ENCODE data around the gene C19orf38.
"Not testable (repeated sequence)": the region's sequence is repeated elsewhere in the genome, so short reads cannot be mapped to it uniquely, and the experiment has no call there.

The C19orf38 gene

DNA sequence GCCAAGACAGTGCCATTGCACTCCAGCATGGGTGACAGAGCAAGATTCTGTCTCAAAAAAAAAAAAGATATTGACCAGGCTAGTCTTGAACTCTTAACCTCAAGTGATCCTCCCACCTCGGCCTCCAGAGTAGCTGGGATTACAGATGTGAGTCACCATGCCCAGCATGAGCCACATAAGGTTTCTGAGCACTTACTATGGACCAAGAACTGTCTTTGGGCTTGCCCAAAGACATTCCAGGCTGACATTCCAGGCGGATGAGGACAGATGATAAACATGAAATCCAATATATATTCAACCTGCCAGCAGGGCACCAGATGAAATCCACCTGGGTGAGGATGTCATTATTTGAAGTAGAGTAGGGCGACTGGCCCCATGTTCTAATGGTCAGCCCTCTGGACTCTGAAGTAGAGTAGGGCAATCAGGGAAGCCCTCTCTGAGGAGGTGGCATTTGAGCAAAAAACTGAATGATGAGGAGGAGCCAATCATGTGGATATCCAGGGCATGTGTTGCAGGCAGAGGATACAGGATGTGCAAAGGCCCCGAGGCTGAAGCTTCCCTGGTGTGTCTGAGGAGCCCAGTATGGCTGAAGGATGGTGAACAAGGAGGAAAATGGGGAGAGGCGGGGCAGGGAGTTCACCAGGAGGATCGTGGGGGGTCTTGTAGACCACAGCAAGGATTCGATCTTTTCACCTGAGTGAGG lies 4.0 kb downstream of the C19orf38 start:
- no peak for DNase-seq (ENCODE audit: low read depth in 2 of 2)

DNA sequence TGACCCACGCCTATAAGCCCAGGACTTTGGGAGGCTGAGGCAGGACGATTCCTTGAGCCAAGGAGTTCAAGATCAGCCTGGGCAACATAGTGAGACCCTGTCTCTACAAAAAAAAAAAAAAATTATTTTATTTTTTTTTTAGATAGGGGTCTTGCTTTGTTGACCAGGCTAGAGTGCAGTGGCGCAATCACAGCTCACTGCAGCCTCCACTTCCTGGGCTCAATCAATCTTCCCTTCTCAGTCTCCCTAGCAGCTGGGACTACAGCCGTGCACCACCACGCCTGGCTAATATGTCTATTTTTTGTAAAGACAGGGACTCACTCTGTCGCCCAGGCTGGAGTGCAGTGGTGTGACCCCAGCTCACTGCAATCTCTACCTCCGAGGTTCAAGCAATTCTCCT lies 4.7 kb downstream of the C19orf38 start:
- DNase-seq (ENCODE audit: low read depth in 2 of 2), result no peak

DNA sequence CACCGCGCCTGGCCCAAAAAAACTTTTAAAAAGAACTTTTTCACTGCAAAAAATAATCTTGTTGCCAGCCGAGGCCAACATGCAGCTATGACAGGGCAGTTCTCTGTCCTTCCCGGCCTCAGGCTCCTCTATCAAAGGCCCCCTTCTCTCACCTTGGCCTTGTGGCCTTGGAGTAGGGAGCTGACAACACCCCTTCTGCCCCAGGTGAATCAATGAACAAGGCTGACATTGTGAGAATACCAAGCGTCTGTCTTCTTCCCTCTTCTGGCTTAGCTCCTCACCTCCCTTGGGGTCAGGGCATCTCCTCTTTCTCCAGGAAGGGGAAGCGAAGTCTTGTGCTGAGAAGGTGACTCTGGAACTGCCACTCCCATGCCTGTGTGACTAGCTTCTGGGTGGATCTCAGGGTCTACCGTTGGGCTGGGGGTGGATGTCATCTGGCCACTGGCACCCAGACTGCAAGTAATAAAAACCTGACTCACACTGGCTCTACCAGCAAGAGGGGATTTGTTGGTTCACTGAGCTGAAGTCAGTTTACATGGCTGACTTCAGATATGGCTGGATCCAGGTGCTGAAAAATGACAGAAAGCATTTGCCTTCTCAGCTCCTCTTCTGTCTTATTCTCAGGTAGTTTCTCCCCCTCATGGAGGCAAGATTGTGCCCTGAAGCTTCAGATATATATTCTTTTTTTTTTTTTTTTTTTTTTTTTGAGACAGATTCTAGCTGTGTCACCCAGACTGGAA lies 6.3 kb downstream of the C19orf38 start:
- no peak for DNase-seq (ENCODE audit: low read depth in 2 of 2)

DNA sequence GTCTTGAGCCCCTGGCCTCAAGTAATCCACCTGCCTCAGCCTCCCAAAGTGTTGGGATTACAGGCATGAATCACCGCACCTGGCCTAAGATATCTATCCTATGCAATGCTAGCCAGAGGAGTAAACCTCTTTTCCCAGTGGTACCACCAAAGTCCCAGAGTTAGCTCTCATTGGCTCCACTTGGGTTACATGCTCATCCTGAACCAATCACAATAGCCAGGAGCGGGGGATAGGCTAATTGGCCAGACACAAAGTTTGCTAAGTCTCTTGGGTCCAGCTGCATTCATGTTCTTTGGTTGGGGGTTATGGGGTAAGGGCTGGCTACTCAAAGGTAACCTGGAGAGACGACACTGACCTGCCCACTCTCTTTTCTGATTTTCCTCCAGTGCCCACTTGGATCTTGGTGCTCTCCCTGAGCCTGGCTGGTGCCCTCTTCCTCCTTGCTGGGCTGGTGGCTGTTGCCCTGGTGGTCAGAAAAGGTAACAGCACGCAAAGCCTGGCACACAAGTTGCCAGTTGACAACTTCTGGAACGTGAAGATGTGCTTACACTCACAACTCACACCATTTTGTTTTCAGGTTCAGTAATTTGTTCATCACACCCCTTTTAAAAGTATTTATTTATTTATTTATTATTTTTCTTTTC lies 7.8 kb downstream of the C19orf38 start:
- no peak for DNase-seq (ENCODE audit: low read depth in 2 of 2)

DNA sequence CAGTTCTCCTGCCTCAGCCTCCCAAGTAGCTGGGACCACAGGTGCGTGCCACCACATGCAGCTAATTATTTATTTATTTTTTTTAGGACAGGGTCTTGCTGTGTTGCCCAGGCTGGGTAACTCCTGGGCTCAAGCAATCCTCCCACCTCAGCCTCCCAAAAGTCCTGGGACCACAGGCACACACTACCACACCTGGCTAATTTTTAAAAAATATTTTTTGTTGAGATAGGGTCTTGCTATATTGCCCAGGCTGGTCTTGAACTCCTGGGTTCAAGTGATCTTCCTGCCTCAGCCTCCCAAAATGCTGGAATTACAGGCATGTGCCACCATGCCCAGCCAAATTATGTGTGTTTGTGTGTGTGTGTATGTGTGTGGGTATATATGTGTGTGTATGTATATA lies 8.7 kb downstream of the C19orf38 start:
- DNase-seq (ENCODE audit: low read depth in 2 of 2), result not testable (repeated sequence)

DNA sequence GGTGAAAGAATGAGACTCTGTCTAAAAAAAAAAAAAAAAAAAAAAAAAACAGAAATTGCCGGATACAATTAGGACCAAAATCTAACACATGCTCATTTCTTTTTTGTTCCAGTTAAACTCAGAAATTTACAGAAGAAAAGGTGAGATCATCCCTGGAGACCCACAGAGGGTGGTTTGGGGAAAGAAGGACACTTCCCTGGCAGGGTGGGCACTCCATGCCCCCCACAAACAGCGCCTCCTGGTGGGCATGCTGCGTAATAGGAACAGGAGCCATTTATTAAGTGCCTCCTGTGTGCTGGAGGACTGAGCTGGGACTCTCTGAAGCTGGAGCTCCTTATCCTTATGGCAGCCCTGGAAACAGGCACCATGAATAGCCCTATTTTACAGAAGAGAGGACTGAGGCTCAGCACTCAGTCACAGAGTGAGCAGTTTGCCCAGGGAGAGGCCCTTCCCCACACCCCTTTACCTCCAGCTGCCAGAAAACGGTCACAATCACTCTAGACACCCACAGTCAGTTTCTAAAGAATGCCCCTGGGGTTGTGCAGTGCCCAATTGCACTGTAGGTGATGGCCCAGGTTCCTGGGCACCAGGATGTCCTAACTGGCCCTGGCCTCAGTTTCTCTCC lies 10.1 kb downstream of the C19orf38 start:
- DNase-seq (ENCODE audit: low read depth in 2 of 2), result no peak

DNA sequence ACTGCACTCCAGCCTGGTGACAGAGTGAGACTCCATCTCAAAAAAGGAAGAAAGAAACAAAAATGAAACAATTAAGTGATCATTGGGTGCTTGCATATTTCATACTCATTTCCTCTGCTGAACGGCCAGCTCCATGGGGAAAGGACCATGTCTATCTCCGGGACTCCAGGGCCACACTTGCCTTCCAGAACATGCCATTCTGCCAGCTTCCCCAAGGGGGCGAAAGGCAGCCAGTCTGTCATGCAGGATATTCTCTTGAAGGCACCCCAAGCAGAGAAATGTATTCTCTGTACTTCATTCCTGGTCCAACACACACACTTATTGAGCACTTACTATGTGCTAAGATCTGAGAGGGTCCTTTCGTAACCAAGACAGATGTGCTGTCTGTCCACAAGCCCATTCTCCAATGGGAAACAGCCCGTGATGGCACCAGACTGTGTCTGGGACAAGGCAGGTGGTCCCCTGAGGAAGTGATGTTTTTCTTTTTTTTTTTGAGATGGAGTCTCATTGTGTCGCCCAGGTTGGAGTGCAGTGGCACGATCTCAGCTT lies 13.0 kb downstream of the C19orf38 start:
- DNase-seq (ENCODE audit: low read depth in 2 of 2), result no peak

DNA sequence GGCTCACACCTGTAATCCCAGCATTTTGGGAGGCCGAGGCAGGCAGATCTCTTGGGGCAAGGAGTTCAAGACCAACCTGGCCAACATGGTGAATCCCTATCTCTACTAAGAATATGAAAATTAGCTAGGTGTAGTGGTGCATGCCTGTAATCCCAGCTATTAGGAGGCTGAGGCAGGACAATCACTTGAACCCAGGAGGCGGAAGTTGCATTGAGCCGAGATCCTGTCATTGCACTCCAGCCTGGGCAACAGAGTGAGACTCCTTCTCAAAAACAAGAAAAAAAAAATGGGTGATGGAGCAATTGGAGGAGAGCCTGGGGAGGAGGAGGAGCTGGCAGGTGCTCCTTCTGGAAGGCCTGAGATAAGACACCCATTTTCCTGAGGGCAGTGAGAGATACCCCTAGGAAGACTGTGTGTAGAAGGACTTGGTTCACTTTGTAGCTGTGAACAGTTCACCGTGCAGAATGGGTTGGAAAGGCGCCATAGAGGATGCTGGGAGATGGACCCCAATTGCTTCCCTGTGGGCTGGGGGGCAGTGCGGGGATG lies 14.4 kb downstream of the C19orf38 start:
- DNase-seq (ENCODE audit: low read depth in 2 of 2), result no peak

DNA sequence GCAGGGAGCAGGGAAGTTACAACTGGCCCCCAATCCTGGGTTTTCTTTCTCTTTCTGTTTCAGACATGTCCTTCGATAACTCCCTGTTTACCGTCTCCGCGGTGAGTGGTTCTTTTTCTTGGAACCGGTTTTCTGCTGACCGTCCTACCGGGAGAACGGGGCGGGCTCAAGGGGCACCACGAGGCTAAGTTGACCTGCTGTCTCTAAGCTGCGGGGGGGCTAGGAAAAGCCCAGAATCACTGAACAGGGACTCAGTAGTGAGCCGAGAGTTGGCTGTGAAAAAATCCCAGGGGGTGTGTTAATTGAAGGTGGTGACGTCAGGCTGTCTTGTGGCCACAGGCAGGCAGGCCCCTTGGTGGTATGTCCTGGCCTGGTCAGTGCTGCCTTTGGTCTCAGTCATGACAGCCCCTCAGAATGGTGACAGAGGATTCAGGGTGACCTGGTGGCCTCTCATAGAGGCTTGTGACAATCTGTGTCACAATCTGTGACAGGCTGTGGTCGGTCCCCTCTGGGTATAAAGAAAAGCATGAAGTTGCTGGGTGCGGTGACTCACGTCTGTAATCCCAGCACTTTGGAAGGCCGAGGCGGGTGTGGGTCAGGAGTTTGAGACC lies 15.0 kb downstream of the C19orf38 start:
- no peak for DNase-seq (ENCODE audit: low read depth in 2 of 2)

DNA sequence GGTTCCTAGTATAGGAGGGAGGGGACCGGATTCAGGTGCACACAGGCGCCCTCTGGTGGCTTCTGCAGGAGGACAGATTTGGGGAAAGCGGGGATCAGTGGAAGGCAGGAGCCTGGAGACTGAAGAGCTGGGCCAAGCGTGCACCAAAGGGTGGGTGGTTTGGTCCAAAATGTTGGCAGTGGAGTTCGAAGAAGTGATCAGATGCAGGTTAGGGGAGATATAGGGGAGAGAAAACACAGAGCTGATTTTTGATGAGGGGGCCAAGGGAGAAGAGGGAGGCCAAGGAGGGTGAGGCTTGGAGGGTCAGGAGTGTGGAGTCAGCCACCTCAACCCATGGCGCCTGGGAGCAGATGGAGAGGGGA lies 16.3 kb downstream of the C19orf38 start:
- peak; percentile 54 to 72 for DNase-seq (ENCODE audit: low read depth in 2 of 2)

DNA sequence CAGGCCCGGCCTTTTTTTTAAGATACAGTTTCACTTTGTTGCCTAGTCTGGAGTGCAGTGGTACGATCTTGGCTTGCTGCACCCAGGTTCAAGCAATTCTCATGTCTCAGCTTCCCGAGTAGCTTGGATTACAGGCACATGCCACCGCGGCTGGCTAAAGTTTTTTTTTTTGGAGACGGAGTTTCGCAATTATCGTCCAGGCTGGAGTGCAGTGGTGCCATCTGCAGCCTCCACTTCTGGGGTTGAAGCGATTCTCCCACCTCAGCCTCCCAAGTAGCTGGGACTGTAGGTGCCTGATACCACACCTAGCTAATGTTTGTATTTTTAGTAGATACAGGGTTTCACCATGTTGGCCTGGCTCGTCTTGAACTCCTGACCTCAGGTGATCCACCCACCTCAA lies 18.3 kb downstream of the C19orf38 start:
- no peak for DNase-seq (ENCODE audit: low read depth in 2 of 2)

DNA sequence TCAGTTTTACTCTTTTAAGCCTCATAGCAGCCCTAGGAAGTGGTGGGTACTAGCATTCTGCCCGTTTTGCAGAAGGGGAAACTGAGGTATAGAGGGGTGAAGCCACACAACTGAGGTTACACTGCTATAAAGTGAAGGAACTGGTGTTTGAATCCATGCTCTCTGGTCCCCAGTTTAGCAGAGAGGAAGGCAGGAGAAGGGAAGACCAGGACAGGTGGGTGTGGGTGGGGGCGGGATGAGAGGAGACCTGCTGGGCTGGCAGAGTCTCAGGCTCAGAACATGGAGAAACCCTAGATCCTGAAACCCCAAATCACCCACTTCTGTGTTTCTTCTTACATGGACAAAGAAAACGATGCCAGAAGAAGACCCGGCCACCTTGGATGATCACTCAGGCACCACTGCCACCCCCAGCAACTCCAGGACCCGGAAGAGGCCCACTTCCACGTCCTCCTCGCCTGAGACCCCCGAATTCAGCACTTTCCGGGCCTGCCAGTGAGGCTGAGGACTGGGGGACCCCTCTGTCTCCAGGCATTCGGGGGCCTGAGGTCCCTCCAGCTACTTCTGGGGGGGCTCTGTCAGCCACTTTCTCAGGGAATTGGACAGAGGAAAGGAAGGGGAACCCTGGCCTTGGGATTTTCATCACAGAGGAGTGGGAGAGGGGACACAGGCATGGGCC lies 20.8 kb downstream of the C19orf38 start:
- DNase-seq (ENCODE audit: low read depth in 2 of 2), result no peak

DNA sequence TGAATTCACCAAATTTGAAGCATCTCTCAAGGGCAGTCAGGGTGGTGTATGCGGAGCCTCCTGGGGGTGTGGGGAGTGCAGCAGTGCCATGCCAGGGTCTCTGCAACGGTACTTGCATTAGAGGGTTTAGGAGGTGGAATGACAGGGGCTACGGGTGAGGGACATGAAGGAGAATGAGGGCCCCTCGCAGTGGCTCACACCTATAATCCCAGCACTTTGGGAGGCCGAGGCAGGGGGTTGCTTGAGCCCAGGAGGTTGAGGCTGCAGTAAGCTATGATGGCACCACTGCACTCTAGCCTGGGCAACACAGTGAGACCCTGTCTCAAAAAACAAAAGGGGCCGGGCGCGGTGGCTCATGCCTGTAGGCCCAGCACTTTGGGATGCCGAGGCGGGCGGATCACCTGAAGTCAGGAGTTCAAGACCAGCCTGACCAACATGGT lies 21.7 kb downstream of the C19orf38 start:
- not testable (repeated sequence) for DNase-seq (ENCODE audit: low read depth in 2 of 2)

DNA sequence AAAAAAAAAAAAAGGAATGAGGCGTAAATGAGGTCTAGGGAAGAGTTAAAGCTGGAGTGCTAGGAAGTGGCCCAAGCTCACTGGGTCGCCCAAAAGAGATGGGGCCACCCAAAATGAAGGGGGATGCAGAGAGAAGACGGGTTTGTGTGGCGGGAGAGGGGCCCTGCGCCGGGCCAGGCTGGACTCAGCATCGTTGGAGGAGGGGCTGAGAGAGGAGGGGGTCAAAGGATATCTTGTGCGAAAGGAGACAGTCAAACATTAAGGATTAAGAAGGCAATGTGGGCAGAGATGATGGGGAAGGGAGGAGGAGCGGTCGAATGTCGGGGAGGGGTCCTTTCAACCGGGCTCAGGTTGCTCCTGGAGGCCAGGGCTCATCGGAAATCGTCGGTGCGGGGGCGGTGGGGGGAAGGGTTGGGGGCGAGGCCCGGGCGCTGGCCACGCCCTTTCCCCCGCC lies 22.3 kb downstream of the C19orf38 start:
- no peak for DNase-seq (ENCODE audit: low read depth in 2 of 2)

DNA sequence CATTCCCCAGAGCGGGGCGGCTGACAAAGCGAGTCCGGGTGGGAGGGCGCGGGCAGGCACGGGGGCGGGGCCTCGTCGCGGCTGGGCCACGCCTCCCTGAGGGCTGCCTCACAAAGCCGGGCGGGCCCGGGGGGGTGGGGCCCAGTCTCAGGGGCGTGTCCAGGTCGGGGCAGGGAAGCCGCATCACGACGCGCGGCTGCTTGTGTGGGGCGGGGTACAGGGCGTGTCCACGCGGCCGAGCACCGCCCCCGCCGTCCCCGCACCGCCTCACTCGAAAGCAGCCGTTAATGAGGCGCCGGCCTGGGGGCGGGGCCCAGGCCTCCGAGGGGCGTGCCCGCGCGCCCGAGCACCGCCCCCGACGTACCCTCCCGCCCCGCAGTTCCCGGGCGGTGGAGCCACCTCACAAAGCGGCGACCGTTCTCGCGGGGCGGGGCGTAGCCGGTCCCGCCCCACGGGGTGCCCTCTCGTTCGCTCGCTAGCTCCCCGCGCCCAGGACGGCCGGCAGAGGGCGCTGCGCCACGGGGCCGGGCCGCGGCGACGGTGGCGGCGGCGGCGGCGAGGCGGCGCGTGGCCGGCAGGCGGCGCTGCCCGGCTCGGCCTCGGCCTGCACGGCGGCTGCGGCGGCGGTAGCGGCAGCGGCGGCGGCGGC lies 22.9 kb downstream of the C19orf38 start, which contains the start of gene CARM1:
Gene CARM1 (plus strand): TSS at position 599 of the 649 bp plus-strand sequence. CDS start 150 bp downstream, outside the sequence.
- DNase-seq (ENCODE audit: low read depth in 2 of 2), result peak; percentile 97 to 98

DNA sequence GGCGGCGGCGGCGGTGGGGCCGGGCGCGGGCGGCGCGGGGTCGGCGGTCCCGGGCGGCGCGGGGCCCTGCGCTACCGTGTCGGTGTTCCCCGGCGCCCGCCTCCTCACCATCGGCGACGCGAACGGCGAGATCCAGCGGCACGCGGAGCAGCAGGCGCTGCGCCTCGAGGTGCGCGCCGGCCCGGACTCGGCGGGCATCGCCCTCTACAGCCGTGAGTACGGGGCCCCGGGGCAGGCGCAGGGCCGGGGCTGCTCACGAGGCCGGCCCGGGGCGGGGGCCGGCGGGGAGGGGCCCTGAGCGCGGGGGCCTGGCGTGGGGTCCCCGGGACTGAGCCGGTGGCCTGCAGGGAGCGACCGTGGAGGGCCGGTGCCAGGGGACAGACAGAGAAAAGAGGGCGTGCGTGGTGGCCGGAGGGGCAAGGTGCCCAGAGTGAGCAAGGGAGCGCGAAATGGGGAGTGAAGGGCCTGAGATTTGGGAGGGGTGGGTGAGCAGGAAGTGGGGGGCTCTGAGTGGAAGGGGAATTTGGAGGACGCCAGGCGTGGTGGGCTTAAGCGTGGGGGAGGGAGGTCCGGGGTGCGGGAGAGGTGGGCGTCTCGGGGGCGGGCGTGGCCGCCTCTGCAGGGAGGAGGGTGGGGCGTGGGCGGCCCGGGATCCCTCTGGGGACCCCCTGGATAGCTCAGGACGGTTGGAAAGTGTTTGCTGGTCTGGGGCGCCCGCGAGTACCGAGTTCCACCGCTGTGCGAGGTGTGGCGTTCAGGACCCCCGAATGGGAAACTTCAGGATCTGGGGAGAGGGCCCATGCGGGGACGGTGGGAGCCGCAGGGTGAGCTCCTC lies 23.7 kb downstream of the C19orf38 start:
- no peak for DNase-seq (ENCODE audit: low read depth in 2 of 2)

DNA sequence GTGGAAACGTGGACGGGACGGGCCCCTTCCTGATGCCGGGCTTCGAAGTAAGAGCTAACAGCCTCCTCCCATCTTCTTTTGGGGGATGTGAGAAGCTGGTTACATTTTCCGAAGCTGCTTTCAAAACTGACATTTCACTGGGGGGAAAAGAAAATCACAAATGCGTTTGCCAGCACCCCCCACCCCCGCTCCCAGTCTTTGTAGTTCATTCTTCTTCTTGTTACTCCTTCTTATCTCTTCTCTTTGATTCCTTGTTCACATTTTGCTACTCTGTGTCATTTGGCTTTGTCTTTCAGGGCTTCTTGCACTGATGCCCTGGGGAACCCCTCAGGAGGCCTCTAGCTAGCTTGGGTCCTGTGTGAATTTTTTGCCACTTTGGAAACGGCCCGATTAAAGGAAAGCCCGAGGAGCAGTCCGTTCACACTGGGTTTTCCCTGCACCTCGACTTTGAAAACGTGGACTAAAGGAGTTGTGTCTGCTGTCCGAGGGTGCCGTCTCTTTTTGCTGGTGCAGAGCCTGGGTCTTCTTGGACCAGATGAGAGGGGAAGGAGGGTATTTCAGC lies 24.4 kb downstream of the C19orf38 start:
- DNase-seq (ENCODE audit: low read depth in 2 of 2), result no peak

DNA sequence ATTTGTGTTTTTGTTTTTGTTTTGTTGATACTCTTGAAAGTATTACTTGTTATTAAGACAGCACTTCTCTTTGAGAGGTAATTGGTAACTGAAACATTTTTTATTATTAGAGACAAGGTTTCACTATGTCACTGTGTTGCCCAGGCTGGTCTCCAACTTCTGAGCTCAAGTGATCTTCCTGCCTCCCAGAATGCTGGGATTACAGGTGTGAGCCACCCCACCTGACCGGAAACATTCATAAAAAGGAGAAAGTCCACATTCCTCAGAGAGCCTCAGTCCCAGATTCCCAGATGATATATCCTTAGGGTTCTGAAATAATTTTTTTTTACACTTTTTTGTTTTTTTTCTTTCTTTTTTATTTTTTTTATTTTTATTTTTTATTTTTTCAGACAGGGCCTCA lies 25.8 kb downstream of the C19orf38 start:
- DNase-seq (ENCODE audit: low read depth in 2 of 2), result no peak

Measured in stimulated activated CD8-positive, alpha-beta memory T cell treated with anti-CD3 and anti-CD28 coated beads, Interleukin-7, amount 100 ng/mL, for 1 hour (primary cell).